ENCODE measurements around the gene SLC1A2. TPM values are rescaled to one million over a fixed set of nuclear protein-coding genes. Genes with fewer than 3 reads are reported as not detected.

Gene SLC1A2
- total and polyA plus RNA-seq, 2 donors (not counting 3 experiments of a cell fraction or from before 2014, with no cell fraction given) = not detected

DNA sequence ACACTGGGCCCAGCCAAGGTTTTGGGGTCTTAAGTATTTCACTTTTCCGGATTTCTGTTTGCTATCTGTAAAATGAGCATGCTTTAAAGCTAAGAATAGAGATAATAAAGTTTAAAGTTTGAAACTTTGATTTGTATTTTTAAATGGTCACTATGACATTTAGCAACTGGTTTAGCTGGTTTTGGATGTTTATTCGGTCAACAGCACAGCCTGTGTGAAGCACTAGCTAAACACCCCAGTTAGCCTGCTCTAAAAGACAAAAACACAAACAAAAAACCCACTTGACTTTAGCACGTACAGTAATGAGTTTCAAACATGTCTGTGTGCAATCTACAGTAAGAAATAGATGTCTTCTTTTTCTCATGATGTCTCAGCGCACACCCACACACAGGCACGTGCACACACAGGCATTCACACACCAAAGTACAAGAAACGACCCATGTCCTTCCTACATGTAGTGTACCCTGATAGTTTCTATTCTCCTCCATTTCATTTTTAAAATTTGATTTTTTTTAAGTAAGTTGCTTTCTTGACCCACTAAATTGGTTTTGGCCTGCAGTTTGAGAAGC, 29.4 kb downstream of the SLC1A2 start:
- H3K9me3 ChIP-seq (replicated peaks; ENCODE audit: control insufficient read depth, insufficient read depth, low read length) = no peaks in the 10 kb centered on the region
- H3K9me1 ChIP-seq (replicated peaks; ENCODE audit: control insufficient read depth, extremely low read depth, insufficient read depth, low read length) = no peaks in the 10 kb centered on the region
- H3K4me2 ChIP-seq (ENCODE audit: insufficient read depth, low read length) = no peak overlapping the region
- H3K9ac ChIP-seq (replicated peaks; ENCODE audit: extremely low read depth, insufficient read depth, low read length) = no peak overlapping the region
- FAIRE-seq (no peak), DNase-seq (ENCODE audit: low read depth, low spot score) (no peak)
- no peaks in the 10 kb centered on the region for H3K79me2 ChIP-seq (ENCODE audit: control insufficient read depth, insufficient read depth, low read length)
- dilution Hi-C loops (cut with MboI; ENCODE audit: extremely low pct_ligation_motif_present, low sequenced_read_pairs) (no loop called here), intact Hi-C loops (cut with micrococcal nuclease) (no loop called here)
- CTCF ChIA-PET = interaction anchor here (1.1 to 7.6 kb wide), 4 partner anchors 392 to 878 kb away, joined by 3 to 124 read pairs (median 18); no protein-coding TSS in a partner anchor
- peaks cover 10 to 15% of the 10 kb centered on the region in 2 experiments for H3K27me3 ChIP-seq (ENCODE audit: control insufficient read depth in 2 of 2, insufficient read depth in 2 of 2, low read length in 2 of 2)
- POLR2A ChIA-PET = no interaction called here
- H3K27ac ChIP-seq (ENCODE audit: insufficient read depth, low read depth, low read length) = no peak overlapping the region
- no peak overlapping the region for H3K4me3 ChIP-seq (replicated peaks in 1 of 3; ENCODE audit: insufficient read depth in 1 of 3, low read depth in 1 of 3, low read length in 3 of 3)
- H2AFZ ChIP-seq (ENCODE audit: low read depth, low read length) = no peak overlapping the region
- no peaks in the 10 kb centered on the region for H4K20me1 ChIP-seq (replicated peaks; ENCODE audit: control insufficient read depth, extremely low read depth, insufficient read depth, low read length)
- H3K36me3 ChIP-seq (ENCODE audit: control insufficient read depth in 2 of 2, extremely low read depth in 1 of 2, insufficient read depth in 2 of 2, low read length in 2 of 2) = no peaks in the 10 kb centered on the region
- no TSS peak for BruUV-seq (replicated peaks)
- TF ChIP-seq FOS (IDR thresholded peaks at IDR 0.05; ENCODE audit: borderline replicate concordance, insufficient read depth, low read length) (no peak), POLR2A (IDR thresholded peaks at IDR 0.05; ENCODE audit: low read depth, low read length) (no peak), GATA2 (IDR thresholded peaks at IDR 0.05; ENCODE audit: insufficient read depth, insufficient read length, low read depth, low read length) (no peak), POLR2AphosphoS5 (IDR thresholded peaks at IDR 0.05; ENCODE audit: insufficient read depth, low read depth, low read length) (no peak), JUN (IDR thresholded peaks at IDR 0.05; ENCODE audit: borderline replicate concordance, insufficient read depth, insufficient read length, low read depth) (no peak), MYC (IDR thresholded peaks at IDR 0.05; ENCODE audit: low read depth, low read length) (no peak), EZH2 (IDR thresholded peaks at IDR 0.05; ENCODE audit: borderline replicate concordance, low read depth, low read length, severe bottlenecking) (no peak)
- TF ChIP-seq, protein P1, sequence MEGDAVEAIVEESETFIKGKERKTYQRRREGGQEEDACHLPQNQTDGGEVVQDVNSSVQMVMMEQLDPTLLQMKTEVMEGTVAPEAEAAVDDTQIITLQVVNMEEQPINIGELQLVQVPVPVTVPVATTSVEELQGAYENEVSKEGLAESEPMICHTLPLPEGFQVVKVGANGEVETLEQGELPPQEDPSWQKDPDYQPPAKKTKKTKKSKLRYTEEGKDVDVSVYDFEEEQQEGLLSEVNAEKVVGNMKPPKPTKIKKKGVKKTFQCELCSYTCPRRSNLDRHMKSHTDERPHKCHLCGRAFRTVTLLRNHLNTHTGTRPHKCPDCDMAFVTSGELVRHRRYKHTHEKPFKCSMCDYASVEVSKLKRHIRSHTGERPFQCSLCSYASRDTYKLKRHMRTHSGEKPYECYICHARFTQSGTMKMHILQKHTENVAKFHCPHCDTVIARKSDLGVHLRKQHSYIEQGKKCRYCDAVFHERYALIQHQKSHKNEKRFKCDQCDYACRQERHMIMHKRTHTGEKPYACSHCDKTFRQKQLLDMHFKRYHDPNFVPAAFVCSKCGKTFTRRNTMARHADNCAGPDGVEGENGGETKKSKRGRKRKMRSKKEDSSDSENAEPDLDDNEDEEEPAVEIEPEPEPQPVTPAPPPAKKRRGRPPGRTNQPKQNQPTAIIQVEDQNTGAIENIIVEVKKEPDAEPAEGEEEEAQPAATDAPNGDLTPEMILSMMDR (IDR thresholded peaks at IDR 0.05; ENCODE audit: extremely low read depth in 1 of 2, insufficient read depth in 1 of 2, low read depth in 1 of 2, low read length in 2 of 2) = no peak
- TF ChIP-seq, protein P2, sequence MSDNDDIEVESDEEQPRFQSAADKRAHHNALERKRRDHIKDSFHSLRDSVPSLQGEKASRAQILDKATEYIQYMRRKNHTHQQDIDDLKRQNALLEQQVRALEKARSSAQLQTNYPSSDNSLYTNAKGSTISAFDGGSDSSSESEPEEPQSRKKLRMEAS (IDR thresholded peaks at IDR 0.05; ENCODE audit: insufficient read depth, insufficient read length) = no peak
- H3K4me1 ChIP-seq (ENCODE audit: control insufficient read depth, extremely low read depth, insufficient read depth, low read length) = no peaks in the 10 kb centered on the region

All from endothelial cell of umbilical vein (primary cell).